Activated naive CD8-positive, alpha-beta T cell treated with anti-CD3 and anti-CD28 coated beads, Interleukin-2, amount 50 U/mL, for 16 hours (primary cell): ENCODE results near the gene TRDMT1.

Experiments
- DNase-seq: peaks from one replicate; pipeline ENCODE4 v3.0.0-alpha.2; 2020; ENCODE audit warnings: low read depth, low spot score

The TRDMT1 gene, protein sequence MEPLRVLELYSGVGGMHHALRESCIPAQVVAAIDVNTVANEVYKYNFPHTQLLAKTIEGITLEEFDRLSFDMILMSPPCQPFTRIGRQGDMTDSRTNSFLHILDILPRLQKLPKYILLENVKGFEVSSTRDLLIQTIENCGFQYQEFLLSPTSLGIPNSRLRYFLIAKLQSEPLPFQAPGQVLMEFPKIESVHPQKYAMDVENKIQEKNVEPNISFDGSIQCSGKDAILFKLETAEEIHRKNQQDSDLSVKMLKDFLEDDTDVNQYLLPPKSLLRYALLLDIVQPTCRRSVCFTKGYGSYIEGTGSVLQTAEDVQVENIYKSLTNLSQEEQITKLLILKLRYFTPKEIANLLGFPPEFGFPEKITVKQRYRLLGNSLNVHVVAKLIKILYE

DNA sequence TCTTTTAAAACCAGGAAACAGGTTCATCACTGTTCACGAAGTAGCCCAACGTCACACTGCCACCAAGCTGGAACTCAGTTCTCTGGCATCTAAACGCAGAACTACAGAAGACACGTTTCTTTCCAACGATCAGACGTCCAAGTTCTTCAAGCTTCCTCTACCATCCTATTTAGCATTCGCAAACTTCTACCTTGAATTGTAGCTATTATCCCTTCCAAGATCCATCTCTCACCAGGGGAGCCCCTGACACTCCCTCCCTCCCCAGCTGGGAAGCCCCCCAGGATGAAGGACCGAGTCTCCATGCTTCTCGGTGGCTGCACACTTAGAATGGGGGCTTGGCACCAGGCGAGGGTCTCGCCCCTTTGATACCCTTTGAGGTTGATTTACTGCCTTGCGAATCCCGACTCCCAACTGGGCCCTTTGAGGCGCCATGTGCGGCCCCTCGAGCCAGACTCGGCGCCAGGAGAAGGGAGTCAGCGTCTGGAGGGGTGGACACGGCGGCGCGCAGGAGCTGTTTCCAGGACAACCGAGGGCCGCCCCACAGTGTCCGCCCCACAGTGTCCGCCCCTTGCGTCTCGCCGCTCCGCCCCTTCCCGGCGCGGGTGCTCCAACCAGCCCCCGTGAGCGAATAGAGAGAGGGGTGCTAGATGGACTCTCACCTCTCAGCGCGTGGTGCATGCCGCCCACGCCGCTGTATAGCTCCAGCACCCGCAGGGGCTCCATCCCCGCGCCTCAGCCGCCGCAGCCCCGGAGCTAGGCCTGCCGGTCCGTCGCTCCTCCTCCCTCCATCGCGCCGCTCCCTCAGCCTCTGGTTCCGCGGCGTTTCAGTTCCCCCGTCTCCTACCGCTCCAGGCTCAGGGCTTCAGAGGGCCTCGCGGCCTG is at the start of gene TRDMT1:
TRDMT1 (minus strand) TSS at position 761 of the 882 bp plus-strand sequence; CDS start at position 723, 38 bp downstream.
- DNase-seq: peak; percentile 50

DNA sequence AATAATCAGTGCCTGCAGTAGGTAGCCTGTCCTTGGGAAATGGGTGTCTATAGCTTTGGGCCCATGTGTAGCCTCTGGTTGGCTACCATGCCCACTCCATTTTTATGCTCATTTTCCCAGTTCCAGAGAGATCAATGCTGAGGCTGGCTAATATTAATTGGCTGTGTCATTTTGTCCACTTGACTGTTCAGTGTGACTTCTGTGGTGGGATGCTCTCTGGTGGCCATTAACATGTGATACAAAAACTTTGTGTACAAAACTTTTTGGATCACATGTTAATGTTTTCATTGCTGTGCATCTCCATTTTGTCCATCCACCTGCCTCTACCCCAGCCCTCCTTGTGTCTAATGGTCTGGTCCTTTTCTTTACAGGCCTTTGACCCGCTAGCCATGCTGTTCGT is 49.3 kb upstream of the TRDMT1 start:
- DNase-seq: no peak

DNA sequence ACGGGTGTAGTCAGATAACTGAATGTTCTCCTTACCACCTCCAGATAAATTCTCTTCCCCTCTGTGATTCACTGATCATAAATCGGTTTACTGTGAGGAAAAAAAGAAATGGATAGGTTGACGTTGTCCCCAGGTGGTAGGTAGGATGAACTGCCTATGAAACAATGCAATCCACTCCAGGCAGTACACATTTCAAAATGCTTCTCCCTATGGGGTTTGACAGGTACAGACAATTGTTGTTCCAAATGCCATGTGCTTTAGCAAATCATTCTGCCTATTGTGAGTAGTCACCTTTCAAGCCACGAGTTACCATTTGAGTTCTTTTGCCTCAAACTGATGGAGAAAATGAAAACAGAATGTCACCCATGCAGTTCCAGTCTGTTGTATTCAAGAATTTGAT is 48.3 kb upstream of the TRDMT1 start:
- DNase-seq: no peak

DNA sequence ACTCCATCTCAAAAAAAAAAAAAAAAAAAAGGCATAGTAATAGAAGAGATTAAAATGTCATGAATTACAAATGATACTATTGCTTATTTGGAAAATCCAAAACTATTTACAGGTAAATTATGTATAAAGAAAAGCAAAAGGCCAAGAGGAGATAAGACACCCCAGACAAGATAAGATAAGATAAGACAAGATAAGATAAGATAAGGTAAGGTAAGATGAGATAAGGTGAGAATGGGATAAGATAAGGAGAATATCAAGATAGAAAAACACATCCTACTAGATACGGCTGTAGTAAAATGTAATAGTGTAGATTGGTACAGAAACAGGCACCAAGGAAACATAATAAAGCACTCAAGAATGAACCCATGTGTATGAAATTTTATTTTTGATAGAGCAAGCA is 47.5 kb upstream of the TRDMT1 start:
- no peak for DNase-seq

DNA sequence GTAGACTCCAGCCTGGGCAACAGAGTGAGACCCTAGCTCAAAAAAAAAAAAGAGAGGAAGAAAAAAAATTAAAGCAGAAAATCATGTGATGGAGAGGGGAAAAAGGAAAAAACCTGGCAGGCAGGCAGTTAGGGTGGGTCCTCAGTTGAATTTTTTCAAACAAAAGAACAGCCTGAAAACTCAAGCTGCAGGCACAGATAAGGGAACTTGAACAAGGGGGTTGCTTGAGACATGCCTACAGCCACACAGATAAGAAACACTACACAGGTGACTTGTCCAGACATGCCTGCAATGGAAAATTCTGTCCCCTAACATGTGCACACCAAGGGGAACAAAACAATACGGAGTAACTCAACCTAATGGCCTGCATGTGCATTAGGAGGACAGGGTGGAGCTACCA is 45.7 kb upstream of the TRDMT1 start:
- DNase-seq: no peak

DNA sequence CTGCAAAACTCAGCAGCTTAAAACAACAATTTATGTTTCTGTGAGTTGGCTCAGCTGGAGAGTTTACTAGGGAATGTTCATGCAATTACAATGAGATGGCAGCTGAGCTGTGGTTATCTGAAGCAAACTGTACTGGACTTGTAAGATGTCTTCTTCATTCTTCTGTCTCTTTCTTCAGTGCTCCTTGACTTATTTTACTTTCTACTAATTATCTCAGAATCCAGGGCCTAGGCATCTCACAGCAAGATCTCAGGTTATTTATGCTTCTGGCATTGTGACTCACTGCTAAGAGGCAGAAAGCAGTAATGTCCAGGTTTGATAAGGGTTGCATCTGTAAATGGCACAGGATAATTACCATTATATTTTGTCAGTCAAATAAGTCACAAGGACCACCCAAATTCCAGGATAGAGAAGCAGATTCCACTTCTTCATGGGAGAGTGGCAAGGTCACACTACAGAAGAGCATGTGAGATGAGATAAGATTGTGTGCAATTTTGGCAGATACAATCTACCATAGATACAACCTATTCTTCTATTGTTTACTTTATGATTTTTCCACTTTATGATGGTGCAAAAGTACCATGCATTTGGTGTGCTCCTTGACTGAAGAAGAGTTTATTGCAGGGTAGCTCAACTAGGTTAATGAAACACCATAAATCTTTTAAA is 43.4 kb upstream of the TRDMT1 start:
- DNase-seq: no peak

DNA sequence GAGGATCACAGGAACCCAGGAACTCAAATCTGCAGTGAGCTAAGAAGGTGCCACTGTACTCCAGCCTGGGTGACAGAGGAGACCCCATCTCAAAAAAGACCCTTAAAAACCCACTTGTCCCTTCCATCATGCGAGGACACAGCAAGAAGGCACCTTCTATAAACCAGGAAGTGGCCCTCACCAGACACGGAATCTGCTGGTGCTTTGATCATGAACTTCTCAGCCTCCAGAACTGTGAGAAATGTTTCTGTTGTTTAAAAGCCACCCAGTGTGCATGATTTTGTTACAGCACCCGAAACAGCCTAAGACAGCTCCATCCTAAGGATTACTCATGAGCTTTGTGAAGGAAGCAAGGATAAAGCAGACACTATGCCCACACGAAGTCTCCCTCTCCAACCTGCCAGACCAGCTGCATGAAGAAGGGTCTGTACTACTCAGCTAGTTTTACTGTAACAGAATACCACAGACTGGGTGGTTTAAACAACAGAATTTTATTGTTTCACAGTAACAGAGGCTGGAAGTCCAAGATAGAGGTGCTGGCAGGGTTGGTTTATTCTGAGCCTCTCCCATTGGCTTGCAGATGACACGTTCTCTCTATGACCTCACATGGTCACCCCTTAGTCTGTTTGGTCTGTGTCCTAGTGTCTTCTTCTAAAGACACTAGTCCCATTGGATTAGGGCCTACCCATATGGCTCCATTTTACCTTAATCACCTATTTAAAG is 40.3 kb upstream of the TRDMT1 start:
- no peak for DNase-seq

DNA sequence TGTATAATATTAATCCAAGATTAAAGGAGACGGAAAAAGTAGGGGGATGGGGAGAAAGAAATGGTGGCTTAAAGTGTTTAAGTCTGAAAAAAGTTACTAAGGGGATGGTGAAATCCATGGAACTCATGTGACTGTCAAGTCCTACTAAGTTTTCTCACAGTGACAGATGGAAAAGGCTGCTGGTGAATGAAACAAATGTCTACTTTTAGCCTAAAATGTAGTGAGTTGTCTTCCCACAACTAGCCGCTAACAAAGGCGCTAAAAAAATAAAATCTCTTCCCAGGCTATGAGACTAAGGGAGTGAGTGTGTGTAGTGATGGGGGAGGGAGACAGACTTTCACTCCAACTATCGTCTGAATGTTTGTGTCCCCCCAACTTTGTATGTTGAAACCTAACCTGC is 39.1 kb upstream of the TRDMT1 start:
- DNase-seq: no peak

DNA sequence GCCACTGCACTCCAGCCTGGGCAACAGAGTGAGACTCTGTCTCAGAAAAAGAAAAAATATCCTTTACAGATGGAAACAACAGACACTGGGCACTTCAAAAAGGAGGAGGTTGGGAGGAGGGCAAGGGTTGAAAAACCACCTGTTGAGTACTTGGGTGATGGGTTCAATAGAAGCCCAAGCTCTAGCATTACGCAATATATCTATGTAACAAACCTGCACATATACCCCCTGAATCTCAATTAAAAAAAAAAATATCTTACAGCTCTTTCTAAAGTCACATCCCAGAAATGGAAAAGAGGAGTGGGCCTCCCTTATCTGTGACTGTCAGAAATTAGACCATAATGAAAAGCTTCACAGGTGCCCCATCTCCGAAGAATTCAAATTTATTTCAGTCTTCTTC is 38.6 kb upstream of the TRDMT1 start:
- DNase-seq: no peak

DNA sequence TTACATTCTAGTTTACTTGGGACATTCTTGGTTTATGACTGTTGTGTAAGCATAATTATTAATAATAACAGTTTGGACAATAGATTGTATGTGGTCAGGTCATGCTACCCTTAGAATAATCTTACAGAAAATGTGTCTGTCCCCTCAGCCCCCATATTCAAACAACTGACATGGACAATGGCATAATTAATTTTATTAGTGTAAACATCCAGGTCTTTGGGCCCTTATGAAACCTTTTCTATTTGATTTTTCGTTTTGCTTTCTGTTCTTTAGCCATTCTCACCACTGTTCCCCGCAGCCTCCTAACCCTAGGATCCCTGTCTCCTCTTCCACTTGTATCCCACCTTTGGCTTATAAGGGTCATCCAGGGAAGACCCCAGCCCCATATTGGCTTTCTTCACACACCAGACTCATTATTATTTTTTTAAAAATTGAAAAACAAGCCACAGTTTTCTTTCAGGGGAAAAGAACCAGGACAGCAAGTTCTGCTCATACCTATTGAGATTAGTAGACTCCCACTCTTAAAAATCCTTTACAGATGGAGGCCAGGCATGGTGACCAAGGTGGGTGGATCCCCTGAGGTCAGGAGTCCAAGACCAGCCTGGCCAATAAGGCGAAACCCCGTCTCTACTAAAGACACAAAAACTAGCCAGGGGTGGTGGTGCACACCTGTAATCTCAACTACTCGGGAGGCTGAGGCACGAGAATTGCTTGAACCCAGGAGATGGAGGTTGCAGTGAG is 38.0 kb upstream of the TRDMT1 start:
- no peak for DNase-seq

DNA sequence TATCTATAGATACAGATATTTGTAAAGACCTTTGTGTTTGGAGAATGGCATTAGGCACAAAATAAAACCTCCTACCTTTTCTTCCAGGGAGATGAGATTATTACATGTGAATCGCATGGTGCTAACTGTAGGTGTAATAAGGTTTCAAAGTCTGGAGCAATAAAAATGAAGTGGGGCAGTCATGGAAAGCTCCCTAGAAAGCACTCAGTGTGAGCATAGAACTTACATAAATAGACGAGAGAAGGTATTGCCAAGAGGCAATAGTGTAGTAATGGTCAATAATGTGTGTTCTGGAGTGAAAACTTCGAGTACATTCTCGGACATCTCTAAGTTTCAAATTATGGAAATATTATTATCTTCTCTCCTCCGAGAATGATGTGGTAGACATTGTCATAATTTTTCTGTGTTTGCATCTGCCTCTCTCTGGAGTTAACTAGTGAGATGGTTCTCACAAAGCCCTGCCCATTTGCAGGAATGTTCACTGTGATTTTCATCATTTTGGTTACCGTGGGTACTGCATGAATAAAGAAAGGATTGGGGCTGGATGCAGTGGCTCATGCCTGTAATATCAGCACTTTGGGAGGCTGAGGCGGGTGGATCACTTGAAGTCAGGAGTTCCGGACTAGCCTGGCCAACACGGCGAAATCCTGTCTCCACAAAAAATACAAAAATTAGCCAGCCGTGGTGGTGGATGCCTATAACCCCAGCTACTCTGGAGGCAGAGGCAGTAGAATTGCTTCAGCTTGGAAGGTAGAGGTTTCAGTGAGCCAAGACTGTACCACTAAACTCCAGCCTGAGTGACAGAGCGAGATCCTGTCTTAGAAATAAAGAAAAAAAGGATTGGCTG is 37.2 kb upstream of the TRDMT1 start:
- DNase-seq: no peak

DNA sequence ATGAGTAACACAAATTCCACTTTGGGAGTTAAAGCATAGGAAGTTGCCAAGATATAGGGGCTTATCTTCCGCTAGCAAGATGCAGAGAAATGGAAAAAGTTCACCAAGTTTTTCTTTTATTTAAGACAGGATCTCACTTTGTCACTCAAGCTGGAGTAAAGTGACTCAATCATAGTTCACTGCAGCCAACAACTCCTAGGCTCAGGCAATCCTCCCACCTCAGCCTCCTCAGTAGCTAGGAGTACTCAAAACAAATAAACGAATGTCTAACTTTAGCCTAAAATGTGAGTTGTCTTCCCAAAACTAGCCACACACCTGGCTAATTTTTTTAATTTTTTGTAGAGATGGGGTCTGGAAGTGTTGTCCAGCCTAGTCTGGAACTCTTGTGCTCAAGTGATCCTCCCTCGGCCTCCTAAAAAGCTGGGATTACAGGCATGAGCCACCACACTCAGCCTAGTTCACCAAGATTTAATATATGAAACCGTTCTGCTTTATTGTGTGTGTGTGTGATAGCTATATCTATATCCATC is 36.5 kb upstream of the TRDMT1 start:
- no peak for DNase-seq

DNA sequence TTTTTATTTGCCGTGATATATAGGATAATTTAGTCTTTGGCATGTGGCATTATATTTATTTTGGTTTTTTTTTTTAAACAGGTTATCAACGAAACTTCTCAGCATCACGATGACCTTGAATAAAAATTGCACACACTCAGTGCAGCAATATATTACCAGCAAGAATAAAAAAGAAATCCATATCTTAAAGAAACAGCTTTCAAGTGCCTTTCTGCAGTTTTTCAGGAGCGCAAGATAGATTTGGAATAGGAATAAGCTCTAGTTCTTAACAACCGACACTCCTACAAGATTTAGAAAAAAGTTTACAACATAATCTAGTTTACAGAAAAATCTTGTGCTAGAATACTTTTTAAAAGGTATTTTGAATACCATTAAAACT is 35.7 kb upstream of the TRDMT1 start:
- no peak for DNase-seq

DNA sequence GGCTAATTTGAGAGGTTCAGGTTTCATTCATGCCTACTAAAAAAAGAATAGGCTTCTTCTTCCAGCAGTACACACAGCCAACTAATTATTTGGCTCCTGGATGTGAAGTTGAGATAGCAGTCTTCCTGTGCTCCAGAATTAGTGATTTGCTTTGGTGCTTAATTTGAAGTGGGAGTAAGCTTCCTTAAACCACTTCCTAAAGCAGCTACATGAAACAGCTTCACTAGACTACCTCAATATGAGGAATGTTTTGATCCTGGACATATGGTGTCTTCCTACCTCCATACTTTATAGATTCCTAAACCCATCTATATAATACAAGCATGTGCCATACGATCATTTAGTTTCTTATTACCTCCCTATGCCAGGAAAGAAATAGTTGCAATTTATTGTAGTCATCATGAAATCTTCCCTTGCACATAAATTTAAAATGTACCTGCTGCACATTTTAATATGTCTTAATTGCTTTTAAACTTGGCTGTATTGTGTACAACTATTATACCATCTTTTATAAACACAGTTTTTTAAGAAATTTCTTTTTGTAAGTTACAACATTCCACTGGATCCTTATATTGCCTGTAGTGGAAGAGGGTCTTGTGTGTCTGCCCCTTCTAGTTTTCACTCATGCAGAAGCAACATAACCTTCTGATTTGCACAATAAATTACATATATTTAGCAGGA is 35.1 kb upstream of the TRDMT1 start:
- no peak for DNase-seq

DNA sequence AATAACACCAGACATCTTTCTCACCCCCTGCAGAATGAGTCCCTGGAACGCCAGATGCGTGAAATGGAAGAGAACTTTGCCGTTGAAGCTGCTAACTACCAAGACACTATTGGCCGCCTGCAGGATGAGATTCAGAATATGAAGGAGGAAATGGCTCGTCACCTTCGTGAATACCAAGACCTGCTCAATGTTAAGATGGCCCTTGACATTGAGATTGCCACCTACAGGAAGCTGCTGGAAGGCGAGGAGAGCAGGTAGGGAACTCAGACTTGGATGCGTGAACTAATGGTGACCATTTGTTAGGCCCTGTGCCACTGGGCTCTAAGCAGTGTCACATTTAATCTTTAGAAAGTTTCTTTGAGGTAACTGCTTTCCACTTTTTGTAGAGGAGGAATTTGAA is 33.7 kb upstream of the TRDMT1 start:
- DNase-seq: no peak

DNA sequence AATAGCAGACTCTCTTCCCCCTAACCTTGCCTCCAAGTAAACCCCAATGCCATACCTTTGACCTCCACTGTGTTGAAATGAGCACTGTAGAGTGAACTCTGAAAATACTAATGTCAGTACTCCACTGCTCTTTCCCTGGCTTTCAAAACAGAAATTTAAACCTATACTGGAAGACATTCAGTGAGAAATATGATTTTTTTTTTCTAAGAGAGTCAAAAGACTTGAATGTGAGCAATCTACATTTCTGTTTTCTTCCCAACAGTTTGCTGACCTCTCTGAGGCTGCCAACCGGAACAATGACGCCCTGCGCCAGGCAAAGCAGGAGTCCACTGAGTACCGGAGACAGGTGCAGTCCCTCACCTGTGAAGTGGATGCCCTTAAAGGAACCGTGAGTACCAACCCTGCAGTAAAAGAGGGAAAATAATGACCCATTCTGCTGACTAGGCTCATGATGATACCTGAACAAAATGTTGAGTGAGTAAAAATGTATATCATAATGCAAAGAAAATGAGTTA is 33.0 kb upstream of the TRDMT1 start:
- DNase-seq: no peak

DNA sequence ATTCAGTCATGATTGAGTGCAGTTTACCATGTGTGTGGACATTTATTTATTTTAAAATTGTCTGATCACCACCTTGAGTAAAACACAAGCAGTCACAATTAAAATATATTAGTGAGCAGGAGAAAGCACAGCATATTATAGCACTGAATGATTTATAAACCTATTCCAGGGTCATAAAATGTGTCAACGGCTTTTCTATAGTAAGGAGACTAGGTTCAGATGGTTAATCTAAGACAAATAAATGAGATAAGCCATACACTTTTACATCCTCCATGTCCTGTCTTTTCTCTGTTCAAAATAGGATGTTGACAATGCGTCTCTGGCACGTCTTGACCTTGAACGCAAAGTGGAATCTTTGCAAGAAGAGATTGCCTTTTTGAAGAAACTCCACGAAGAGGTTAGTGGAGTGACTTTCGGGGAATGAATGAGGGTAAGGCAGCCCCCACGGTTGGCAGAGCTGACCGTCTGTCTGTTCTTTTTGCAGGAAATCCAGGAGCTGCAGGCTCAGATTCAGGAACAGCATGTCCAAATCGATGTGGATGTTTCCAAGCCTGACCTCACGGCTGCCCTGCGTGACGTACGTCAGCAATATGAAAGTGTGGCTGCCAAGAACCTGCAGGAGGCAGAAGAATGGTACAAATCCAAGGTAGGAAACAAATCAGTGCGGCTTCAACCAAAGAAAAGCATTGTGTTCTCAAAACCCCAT is 32.0 kb upstream of the TRDMT1 start:
- DNase-seq: no peak

DNA sequence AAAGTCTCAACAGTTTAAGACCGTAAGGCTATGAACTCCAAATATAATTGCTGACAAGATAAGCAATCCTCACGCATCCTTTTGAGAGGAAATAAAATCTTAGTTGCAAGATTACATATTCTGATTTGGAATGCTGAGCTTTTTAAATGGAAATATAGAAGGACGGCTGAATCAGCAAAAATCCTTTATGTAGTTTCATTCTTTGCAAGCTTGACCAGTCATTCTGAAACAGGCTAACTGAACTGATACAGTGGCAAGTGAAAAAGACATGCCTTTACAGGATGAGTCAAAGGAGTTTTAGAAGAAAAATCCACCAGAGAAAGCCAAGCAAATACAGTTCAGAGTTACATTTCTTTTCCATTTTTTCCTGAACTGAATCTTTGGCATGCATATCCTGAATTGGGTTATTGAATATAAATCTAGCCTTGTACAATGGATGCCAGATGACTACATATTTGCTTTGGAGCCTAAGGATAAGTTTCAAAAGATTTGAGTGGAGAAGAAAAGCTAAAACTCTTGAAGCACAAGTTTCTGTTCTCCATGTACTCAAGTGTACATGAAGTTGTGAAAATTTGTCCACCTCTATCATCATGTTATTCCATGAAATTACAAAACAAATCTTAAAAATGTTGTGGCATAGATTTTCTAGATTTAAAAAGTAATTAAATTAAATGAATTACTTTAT is 30.9 kb upstream of the TRDMT1 start:
- no peak for DNase-seq
